Kidney (tissue), 14 donors: ENCODE measurements around the gene TXNDC2. TPM values are rescaled to one million over a fixed set of nuclear protein-coding genes. Genes with fewer than 3 reads are reported as not detected.

ENCODE experiments used
- DNase-seq, 5 donors: peaks; one replicate each; pipeline ENCODE4 v3.0.0-alpha.2; 2013 to 2020
- FAIRE-seq: peaks from 2 replicates; lab custom pipeline; 2012; peaks lifted over from hg19 to GRCh38; lab: Jason Lieb, UNC
- H3K27ac ChIP-seq, 2 donors: one replicate each; pipeline ENCODE4 v1.7.0; 2013; ENCODE audit warnings: low read depth in 2 of 2, low read length in 2 of 2, inconsistent platforms in 1 of 2
- H3K27me3 ChIP-seq: one replicate; pipeline ENCODE4 v1.7.1; 2013; ENCODE audit warnings: low read length, inconsistent platforms; ENCODE audit not compliant: control insufficient read depth, insufficient read depth
- H3K36me3 ChIP-seq, 3 donors: one replicate each; pipeline versions ENCODE4 v1.7.0 to v1.7.1; 2013; ENCODE audit warnings: low read length in 3 of 3, control low read depth in 1 of 3, inconsistent platforms in 1 of 3; ENCODE audit not compliant: insufficient read depth in 3 of 3, control insufficient read depth in 2 of 3
- H3K4me1 ChIP-seq, 3 donors: one replicate each; pipeline versions ENCODE4 v1.7.0 to v1.7.1; 2013; ENCODE audit warnings: low read length in 3 of 3, inconsistent platforms in 1 of 3, low read depth in 1 of 3; ENCODE audit not compliant: control insufficient read depth in 2 of 3, insufficient read depth in 2 of 3
- H3K4me3 ChIP-seq, 3 donors: one replicate each; pipeline versions ENCODE4 v1.7.0 to v1.8.1; 2013; ENCODE audit warnings: low read length in 3 of 3, control low read depth in 1 of 3, inconsistent platforms in 1 of 3
- H3K9ac ChIP-seq, 3 donors: one replicate each; pipeline versions ENCODE4 v1.7.0 to v1.7.1; 2013; ENCODE audit warnings: low read length in 3 of 3, control low read depth in 1 of 3, inconsistent platforms in 1 of 3
- H3K9me3 ChIP-seq, 3 donors: one replicate each; pipeline versions ENCODE4 v1.7.0 to v1.7.1; 2013; ENCODE audit warnings: low read length in 3 of 3, control low read depth in 1 of 3, inconsistent platforms in 1 of 3; ENCODE audit not compliant: control insufficient read depth in 2 of 3, insufficient read depth in 1 of 3
- CTCF ChIP-seq: IDR thresholded peaks from 3 replicates; pipeline ENCODE4 v1.5.1; 2012; ENCODE audit warnings: mild to moderate bottlenecking, moderate library complexity, borderline replicate concordance; ENCODE audit not compliant: insufficient read depth; ENCODE audit errors: extremely low read depth
- intact Hi-C: fragments of 100-400 bp; cut with DNase I; formaldehyde crosslinking; loops from one replicate; pipeline ENCODE4 v1.11.1; 2022
- polyA plus RNA-seq: library from polyadenylated mRNA; stranded (reverse); fragments of 350-450 nt; fragmentation: Illumina TruSeq; extraction: RNeasy Lipid Tissue Mini Kit (QIAGEN cat#74804); gene quantifications from one replicate; pipeline ENCODE4 v1.2.3, GENCODE V29; 2014; ENCODE audit warnings: low read depth, low replicate concordance; ENCODE audit not compliant: insufficient read depth
- total RNA-seq: library from RNA; stranded (reverse); fragmentation: NEBNext Ultra II Directional; extraction: Animal tissue kit (Norgen Biotek cat#: 25700); gene quantifications from one replicate; pipeline ENCODE4 v1.2.1, GENCODE V29; 2021
- donor health status: control.
- donor health status: control.
- donor health status: control.
- donor health status: control.
- donor health status: control.
- donor health status: DM: yes; HTN: yes; CAD: no.
- donor health status: Normal renal cell carcinoma (clear cell type).

TXNDC2 gene
- total and polyA plus RNA-seq, 2 donors from 2014 or later = 0.16 TPM; not detected in 1

GRCh38 chr18:9868857-9869714 lies 16.7 kb upstream of the TXNDC2 start:
- no peaks in the 10 kb centered on the region for H3K27me3 ChIP-seq
- no peaks in the 10 kb centered on the region for H3K4me1 ChIP-seq
- no peaks in the 10 kb centered on the region for H3K36me3 ChIP-seq
- no peak overlapping the region for H3K9ac ChIP-seq
- H3K4me3 ChIP-seq = no peak overlapping the region
- no peak for TF ChIP-seq CTCF
- intact Hi-C loops = no loop called here
- no peaks in the 10 kb centered on the region for H3K9me3 ChIP-seq
- FAIRE-seq = no peak
- no peak for DNase-seq
- no peak overlapping the region for H3K27ac ChIP-seq

- intact Hi-C loops = no loop called here
These were observed 15.9 kb upstream of the TXNDC2 start for GRCh38 chr18:9869715-9870430.

GRCh38 chr18:9870431-9871008 lies 15.3 kb upstream of the TXNDC2 start:
- TF ChIP-seq CTCF = no peak
- Histone ChIP-seq H3K27ac (no peak overlapping the region), H3K4me1 (no peaks in the 10 kb centered on the region), H3K4me3 (no peak overlapping the region), H3K9me3 (no peaks in the 10 kb centered on the region), H3K27me3 (no peaks in the 10 kb centered on the region), H3K9ac (no peak overlapping the region), H3K36me3 (no peaks in the 10 kb centered on the region)
- DNase-seq = no peak
- no peak for FAIRE-seq
- intact Hi-C loops = no loop called here

More at GRCh38 chr18:9869715-9870430, 15.9 kb upstream of the TXNDC2 start:
- H3K9me3 ChIP-seq = no peaks in the 10 kb centered on the region
- TF ChIP-seq CTCF = no peak
- no peaks in the 10 kb centered on the region for H3K36me3 ChIP-seq
- H3K4me1 ChIP-seq = no peaks in the 10 kb centered on the region
- no peak overlapping the region for H3K27ac ChIP-seq
- FAIRE-seq (no peak), DNase-seq (peak in 2 of 5 donors; percentile 52 to 54)
- no peaks in the 10 kb centered on the region for H3K27me3 ChIP-seq
- no peak overlapping the region for H3K4me3 ChIP-seq
- no peak overlapping the region for H3K9ac ChIP-seq
